HCEC 1CT (cell line): Measurements from ENCODE around the gene PHKB.

ENCODE experiments used
- DNase-seq: peaks from one replicate; pipeline ENCODE4 v3.0.0-alpha.2; 2017

Gene PHKB

GRCh38 chr16:47734987-47735594, 274.0 kb downstream of the PHKB start:
- no peak for DNase-seq

- DNase-seq, result no peak
These were observed 289.2 kb downstream of the PHKB start for GRCh38 chr16:47750371-47750770.
